Gastrocnemius medialis (tissue), 4 donors: Measurements from ENCODE around the gene HSPB8. TPM values are rescaled to one million over a fixed set of nuclear protein-coding genes. Genes with fewer than 3 reads are reported as not detected.

Source experiments
- ATAC-seq, 2 donors: fragments of 150-250 bp; one replicate each; pipeline ENCODE4 v1.9.1; 2016
- DNase-seq, 2 donors: peaks; one replicate each; pipeline ENCODE4 v3.0.0-alpha.2; 2019
- H3K27ac ChIP-seq, 4 donors: fragments of 200-600 bp; sonication (generic); 1 replicate in 1 of 4; 2 replicates in 3 of 4; pipeline ENCODE4 v1.5.1; 2016 to 2018; ENCODE audit warnings: mild to moderate bottlenecking in 2 of 4, moderate library complexity in 1 of 4
- H3K27me3 ChIP-seq, 3 donors: fragments of 200-600 bp; sonication (generic) in 2 of 3; 1 replicate in 1 of 3; 2 replicates in 2 of 3; pipeline versions ENCODE4 v1.5.1 to v1.6.0; 2016 to 2019; ENCODE audit warnings: mild to moderate bottlenecking in 1 of 3, moderate library complexity in 1 of 3
- H3K36me3 ChIP-seq, 2 donors: fragments of 200-600 bp; sonication (generic) in 1 of 2; one replicate each; pipeline ENCODE4 v1.5.1; 2017 to 2018
- H3K4me1 ChIP-seq, 2 donors: fragments of 200-600 bp; sonication (generic) in 1 of 2; one replicate each; pipeline ENCODE4 v1.5.1; 2016 to 2017; ENCODE audit warnings: mild to moderate bottlenecking in 2 of 2
- H3K4me3 ChIP-seq, 4 donors: fragments of 200-600 bp; sonication (generic) in 3 of 4; 1 replicate in 1 of 4; 2 replicates in 3 of 4; pipeline ENCODE4 v1.5.1; 2016 to 2019; ENCODE audit warnings: mild to moderate bottlenecking in 2 of 4
- H3K9me3 ChIP-seq, 3 donors: fragments of 200-600 bp; sonication (generic) in 2 of 3; 1 replicate in 1 of 3; 2 replicates in 2 of 3; pipeline ENCODE4 v1.5.1; 2016 to 2019
- POLR2A ChIP-seq, 2 donors: fragments of 450-650 bp; IDR thresholded peaks; one replicate each; pipeline ENCODE4 v1.6.1; 2017; ENCODE audit warnings: antibody characterized with exemption in 2 of 2, mild to moderate bottlenecking in 2 of 2, moderate library complexity in 2 of 2
- in situ Hi-C, 4 donors: fragments of 200-750 bp; cut with MboI; loops; one replicate each; pipeline versions ENCODE4 v1.15.0 to v1.8.0; 2017; ENCODE audit warnings: low sequenced_read_pairs in 4 of 4
- intact Hi-C: fragments of 100-400 bp; cut with DNase I; formaldehyde crosslinking; loops from one replicate; pipeline ENCODE4 v1.15.1; 2023; ENCODE audit warnings: low total_unique reads
- total RNA-seq, 4 donors: library from RNA; depleted of rRNA; stranded (reverse); fragments of >200 nt; gene quantifications; one replicate each; pipeline versions ENCODE4 v1.1.0 to v1.2.3, GENCODE V29; 2016
- TF ChIP-seq, protein P1 (sequence below), 5 experiments: fragments of 450-650 bp in 3 of 5; fragments of 200-600 bp in 2 of 5; sonication (generic) in 2 of 5; IDR thresholded peaks in 4 of 5; conservative IDR thresholded peaks in 1 of 5; 1 replicate in 4 of 5; 2 replicates in 1 of 5; pipeline ENCODE4 v1.5.1; 2016 to 2019; ENCODE audit warnings: antibody characterized with exemption in 5 of 5, mild to moderate bottlenecking in 3 of 5, moderate library complexity in 3 of 5

The HSPB8 gene
- total RNA-seq, 4 donors from 2014 or later, result 552 to 742 (median 604) TPM

DNA sequence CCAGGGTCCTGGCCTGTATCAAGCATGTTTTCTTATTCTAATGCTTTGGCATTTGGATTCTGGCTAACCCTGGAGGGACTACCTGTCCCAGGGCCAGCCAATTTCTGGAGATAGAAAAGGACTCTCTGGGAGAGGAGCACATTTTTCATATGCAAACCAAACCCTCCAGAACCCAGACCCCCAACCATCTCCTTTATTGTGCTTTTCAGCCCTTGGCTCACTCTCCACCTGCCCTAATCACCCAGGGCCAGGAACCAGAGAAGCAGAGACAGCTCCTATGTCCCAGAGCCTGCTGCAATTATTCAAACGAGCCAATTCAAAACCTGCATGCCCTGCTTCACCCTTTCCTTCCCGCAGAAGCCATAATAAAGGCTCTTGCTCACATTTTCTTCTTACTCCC is 23.8 kb downstream of the HSPB8 start:
- H3K4me1 ChIP-seq, result peaks cover 19 to 22% of the 10 kb centered on the region in 2 donors

DNA sequence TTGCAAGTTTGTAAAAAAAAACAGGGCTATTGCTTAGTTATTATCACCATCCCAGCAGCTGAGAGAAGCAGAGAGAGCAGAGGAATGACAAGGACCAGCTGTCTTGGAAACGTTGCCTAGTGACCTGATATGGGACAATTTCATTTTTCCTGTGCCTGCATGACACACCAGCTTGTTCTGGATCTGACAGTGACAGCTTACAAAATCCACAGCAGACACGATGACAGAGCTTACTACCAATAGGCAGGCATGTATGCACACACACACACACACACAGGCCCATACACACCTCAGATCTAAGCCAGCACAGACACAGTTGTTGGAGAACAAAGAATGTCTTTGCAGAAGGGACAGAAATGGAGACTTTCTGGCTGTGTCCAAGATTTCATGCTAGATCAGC is 25.4 kb downstream of the HSPB8 start:
- H3K9me3 ChIP-seq, result no peaks in the 10 kb centered on the region
- intact Hi-C loops (no loop called here), in situ Hi-C loops (no loop called here)
- H3K27ac ChIP-seq, result peak overlapping the region; percentile 62 to 77 (median 66)
- peaks cover 26 to 36% of the 10 kb centered on the region in 2 donors for H3K4me1 ChIP-seq
- TF ChIP-seq, protein P1, sequence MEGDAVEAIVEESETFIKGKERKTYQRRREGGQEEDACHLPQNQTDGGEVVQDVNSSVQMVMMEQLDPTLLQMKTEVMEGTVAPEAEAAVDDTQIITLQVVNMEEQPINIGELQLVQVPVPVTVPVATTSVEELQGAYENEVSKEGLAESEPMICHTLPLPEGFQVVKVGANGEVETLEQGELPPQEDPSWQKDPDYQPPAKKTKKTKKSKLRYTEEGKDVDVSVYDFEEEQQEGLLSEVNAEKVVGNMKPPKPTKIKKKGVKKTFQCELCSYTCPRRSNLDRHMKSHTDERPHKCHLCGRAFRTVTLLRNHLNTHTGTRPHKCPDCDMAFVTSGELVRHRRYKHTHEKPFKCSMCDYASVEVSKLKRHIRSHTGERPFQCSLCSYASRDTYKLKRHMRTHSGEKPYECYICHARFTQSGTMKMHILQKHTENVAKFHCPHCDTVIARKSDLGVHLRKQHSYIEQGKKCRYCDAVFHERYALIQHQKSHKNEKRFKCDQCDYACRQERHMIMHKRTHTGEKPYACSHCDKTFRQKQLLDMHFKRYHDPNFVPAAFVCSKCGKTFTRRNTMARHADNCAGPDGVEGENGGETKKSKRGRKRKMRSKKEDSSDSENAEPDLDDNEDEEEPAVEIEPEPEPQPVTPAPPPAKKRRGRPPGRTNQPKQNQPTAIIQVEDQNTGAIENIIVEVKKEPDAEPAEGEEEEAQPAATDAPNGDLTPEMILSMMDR (IDR thresholded peaks at IDR 0.05 in 4 of 5, conservative IDR thresholded peaks at IDR 0.05 in 1 of 5), result no peak
- no peak for TF ChIP-seq POLR2A (IDR thresholded peaks at IDR 0.05)
- ATAC-seq (peak; percentile 87 to 90), DNase-seq (peak; percentile 43 to 74)
- H3K36me3 ChIP-seq, result no peaks in the 10 kb centered on the region
- H3K4me3 ChIP-seq, result no peak overlapping the region
- H3K27me3 ChIP-seq, result no peaks in the 10 kb centered on the region

More for the DNA sequence above, 23.8 kb downstream of the HSPB8 start:
- Histone ChIP-seq H3K27me3 (no peaks in the 10 kb centered on the region), H3K9me3 (no peaks in the 10 kb centered on the region), H3K4me3 (no peak overlapping the region), H3K27ac (peak overlapping the region in 2 of 4 donors; percentile 3 to 35), H3K36me3 (no peaks in the 10 kb centered on the region)
- ATAC-seq, result no peak
- intact Hi-C loops (no loop called here), in situ Hi-C loops (no loop called here)
- no peak for DNase-seq
- TF ChIP-seq, protein P1 (IDR thresholded peaks at IDR 0.05 in 4 of 5, conservative IDR thresholded peaks at IDR 0.05 in 1 of 5), result no peak
- no peak for TF ChIP-seq POLR2A (IDR thresholded peaks at IDR 0.05)

DNA sequence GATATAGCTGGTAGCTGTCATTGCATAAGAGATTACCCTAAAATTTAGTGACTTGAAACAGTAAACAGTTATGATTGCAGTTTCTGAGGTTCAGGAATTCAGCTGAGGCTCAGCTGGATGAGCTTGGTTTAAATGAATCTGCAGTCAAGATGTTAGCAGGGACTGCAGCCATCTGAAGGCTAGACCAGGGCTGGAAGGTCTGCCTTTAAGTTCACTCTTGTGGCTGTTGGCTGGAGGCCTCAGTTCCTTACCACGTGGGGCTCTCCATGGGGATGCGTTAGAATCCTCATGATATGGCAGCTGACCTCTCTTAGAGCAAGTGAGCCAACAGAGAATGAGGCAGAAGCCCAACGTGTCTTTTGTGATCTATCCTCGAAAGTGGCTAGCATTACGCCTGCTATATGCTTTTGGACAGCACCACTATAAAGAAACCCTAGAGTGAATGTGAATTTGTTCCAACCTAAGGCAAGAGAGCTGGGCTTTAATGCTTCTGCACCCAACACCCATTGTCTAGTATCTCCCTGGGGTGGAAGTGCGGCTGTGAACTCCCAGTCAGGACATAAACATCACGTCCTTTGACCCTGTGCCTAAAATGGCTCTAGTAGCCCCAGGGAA is 26.0 kb downstream of the HSPB8 start:
- DNase-seq (no peak), ATAC-seq (no peak)
- peak overlapping the region; percentile 48 to 77 (median 66) for H3K27ac ChIP-seq
- in situ Hi-C loops (no loop called here), intact Hi-C loops (no loop called here)
- peaks cover 26 to 38% of the 10 kb centered on the region in 2 donors for H3K4me1 ChIP-seq
- H3K9me3 ChIP-seq, result no peaks in the 10 kb centered on the region
- no peaks in the 10 kb centered on the region for H3K27me3 ChIP-seq
- no peak overlapping the region for H3K4me3 ChIP-seq
- H3K36me3 ChIP-seq, result no peaks in the 10 kb centered on the region
- TF ChIP-seq, protein P1 (IDR thresholded peaks at IDR 0.05 in 4 of 5, conservative IDR thresholded peaks at IDR 0.05 in 1 of 5), result no peak
- TF ChIP-seq POLR2A (IDR thresholded peaks at IDR 0.05), result no peak

DNA sequence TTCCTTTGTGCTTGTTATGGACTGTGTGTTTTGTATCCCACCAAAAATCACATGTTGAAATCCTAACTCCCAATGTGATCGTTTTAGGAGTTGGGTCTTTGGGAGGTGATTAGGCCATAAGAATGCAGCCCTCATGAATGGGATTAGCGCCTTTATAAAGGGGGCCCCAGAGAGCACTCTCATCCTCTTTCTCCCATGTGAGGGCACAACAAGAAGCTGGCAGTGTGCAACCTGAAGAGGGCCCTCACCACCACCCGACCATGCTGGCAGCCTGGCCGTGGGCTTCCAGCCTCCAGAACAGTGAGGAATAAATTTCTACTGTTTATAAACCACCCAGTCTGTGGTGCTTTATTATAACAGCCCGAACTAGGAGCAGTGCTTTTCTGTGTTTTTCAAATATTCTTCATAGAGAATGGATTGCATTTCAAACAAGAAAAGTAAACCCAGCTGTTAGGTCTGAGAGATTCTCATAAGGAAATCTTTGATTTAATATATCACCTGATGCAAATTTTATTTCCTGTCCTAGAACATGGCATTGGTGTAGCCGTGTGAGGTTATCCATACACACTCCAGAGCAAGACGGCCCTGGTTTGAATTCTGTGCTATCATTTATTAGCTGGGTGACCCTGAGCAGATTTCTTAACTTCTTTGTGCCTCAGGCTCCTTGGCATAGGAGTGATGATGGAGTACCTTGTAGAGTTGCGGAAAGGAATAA is 27.8 kb downstream of the HSPB8 start:
- intact Hi-C loops, result no loop called here
- DNase-seq, result no peak
- H3K4me1 ChIP-seq, result peaks cover 26 to 38% of the 10 kb centered on the region in 2 donors

More for the DNA sequence above, 27.8 kb downstream of the HSPB8 start:
- TF ChIP-seq, protein P1 (IDR thresholded peaks at IDR 0.05 in 4 of 5, conservative IDR thresholded peaks at IDR 0.05 in 1 of 5), result no peak
- no peak for TF ChIP-seq POLR2A (IDR thresholded peaks at IDR 0.05)
- ATAC-seq, result no peak
- no peak overlapping the region for H3K4me3 ChIP-seq
- H3K27ac ChIP-seq, result no peak overlapping the region
- in situ Hi-C loops, result no loop called here
- no peaks in the 10 kb centered on the region for H3K27me3 ChIP-seq
- H3K36me3 ChIP-seq, result no peaks in the 10 kb centered on the region
- no peaks in the 10 kb centered on the region for H3K9me3 ChIP-seq
